HEK293T (cell line): ENCODE measurements around the gene FBP2.

ENCODE experiments used
- CTCF ChIA-PET: fragments of 350-600 bp; formaldehyde crosslinking; extraction: SDS; loops from one replicate; lab custom pipeline; 2021; ENCODE audit warnings: antibody characterized with exemption, inconsistent platforms; lab: Yijun Ruan, JAX
- POLR2A ChIA-PET: fragments of 350-600 bp; formaldehyde crosslinking; extraction: SDS; loops from one replicate; lab custom pipeline; 2020; ENCODE audit warnings: antibody characterized with exemption, inconsistent platforms; lab: Yijun Ruan, JAX
- DNase-seq: peaks from one replicate; pipeline ENCODE4 v3.0.0; 2012; ENCODE audit warnings: mixed read lengths; ENCODE audit errors: extremely low spot score
- ARNT ChIP-seq: fragments of 450-650 bp; IDR thresholded peaks from 2 replicates; pipeline ENCODE4 v1.6.1; 2017; ENCODE audit warnings: mild to moderate bottlenecking
- BHLHE40 ChIP-seq: fragments of 450-650 bp; IDR thresholded peaks from 2 replicates; pipeline ENCODE4 v1.6.1; 2016; ENCODE audit warnings: mild to moderate bottlenecking, moderate library complexity, borderline replicate concordance
- CTBP1 ChIP-seq: fragments of 450-650 bp; IDR thresholded peaks from 2 replicates; pipeline ENCODE4 v1.6.1; 2016; ENCODE audit warnings: borderline replicate concordance
- ELF4 ChIP-seq: fragments of 450-650 bp; IDR thresholded peaks from 2 replicates; pipeline ENCODE4 v1.6.1; 2017; ENCODE audit warnings: antibody characterized with exemption
- FOXA1 ChIP-seq: fragments of 450-650 bp; IDR thresholded peaks from 2 replicates; pipeline ENCODE4 v1.6.1; 2016; ENCODE audit warnings: mild to moderate bottlenecking
- FOXK2 ChIP-seq: fragments of 450-650 bp; IDR thresholded peaks from 2 replicates; pipeline ENCODE4 v1.6.1; 2016; ENCODE audit warnings: mild to moderate bottlenecking
- FOXM1 ChIP-seq: fragments of 450-650 bp; IDR thresholded peaks from 2 replicates; pipeline ENCODE4 v1.6.1; 2017; ENCODE audit warnings: mild to moderate bottlenecking, borderline replicate concordance
- HDGF ChIP-seq: fragments of 450-650 bp; IDR thresholded peaks from 2 replicates; pipeline ENCODE4 v1.6.1; 2017; ENCODE audit warnings: antibody characterized with exemption, borderline replicate concordance
- L3MBTL2 ChIP-seq: fragments of 450-650 bp; conservative IDR thresholded peaks from 2 replicates; pipeline ENCODE4 v1.6.1; 2016; ENCODE audit warnings: mild to moderate bottlenecking
- LEF1 ChIP-seq: fragments of 450-650 bp; IDR thresholded peaks from 2 replicates; pipeline ENCODE4 v1.6.1; 2017; ENCODE audit warnings: mild to moderate bottlenecking, borderline replicate concordance
- NFRKB ChIP-seq: fragments of 450-650 bp; IDR thresholded peaks from 2 replicates; pipeline ENCODE4 v1.6.1; 2016; ENCODE audit warnings: mild to moderate bottlenecking, moderate library complexity
- SP1 ChIP-seq: fragments of 450-650 bp; IDR thresholded peaks from 2 replicates; pipeline ENCODE4 v1.6.1; 2017
- SUZ12 ChIP-seq: fragments of 450-650 bp; IDR thresholded peaks from 2 replicates; pipeline ENCODE4 v1.6.1; 2016; ENCODE audit warnings: mild to moderate bottlenecking
- TARDBP ChIP-seq: fragments of 450-650 bp; IDR thresholded peaks from 2 replicates; pipeline ENCODE4 v1.6.1; 2016
- ZNF384 ChIP-seq: fragments of 450-650 bp; IDR thresholded peaks from 2 replicates; pipeline ENCODE4 v1.6.1; 2016
- TF ChIP-seq, protein P1 (sequence below): fragments of 450-650 bp; IDR thresholded peaks from 2 replicates; pipeline ENCODE4 v1.6.1; 2016

FBP2 gene

DNA sequence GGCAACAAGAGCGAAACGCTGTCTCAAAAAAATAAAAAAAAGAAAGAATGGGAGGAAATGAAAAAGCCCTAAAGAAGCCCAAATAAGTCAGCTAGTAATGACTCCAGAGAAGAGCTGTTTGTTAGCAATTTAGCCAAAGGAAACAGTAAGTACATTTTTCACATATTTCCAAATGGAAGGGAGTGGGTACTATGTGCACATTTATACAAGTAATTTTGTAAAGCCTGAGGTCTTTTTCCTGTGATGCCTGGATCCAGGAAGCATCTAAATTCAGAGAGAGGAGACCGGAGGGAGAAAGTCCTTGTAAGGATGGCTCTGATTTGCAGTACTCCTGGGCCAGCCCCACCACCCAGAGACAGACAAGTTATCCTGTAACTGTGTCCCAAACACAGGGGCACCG, 31.0 kb upstream of the FBP2 start:
- no peak for TF ChIP-seq L3MBTL2
- no peak for TF ChIP-seq SP1
- no peak for TF ChIP-seq SUZ12
- no peak for TF ChIP-seq FOXM1
- TF ChIP-seq, protein P1, sequence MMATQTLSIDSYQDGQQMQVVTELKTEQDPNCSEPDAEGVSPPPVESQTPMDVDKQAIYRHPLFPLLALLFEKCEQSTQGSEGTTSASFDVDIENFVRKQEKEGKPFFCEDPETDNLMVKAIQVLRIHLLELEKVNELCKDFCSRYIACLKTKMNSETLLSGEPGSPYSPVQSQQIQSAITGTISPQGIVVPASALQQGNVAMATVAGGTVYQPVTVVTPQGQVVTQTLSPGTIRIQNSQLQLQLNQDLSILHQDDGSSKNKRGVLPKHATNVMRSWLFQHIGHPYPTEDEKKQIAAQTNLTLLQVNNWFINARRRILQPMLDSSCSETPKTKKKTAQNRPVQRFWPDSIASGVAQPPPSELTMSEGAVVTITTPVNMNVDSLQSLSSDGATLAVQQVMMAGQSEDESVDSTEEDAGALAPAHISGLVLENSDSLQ, result no peak
- no peak for TF ChIP-seq BHLHE40
- TF ChIP-seq LEF1, result no peak
- TF ChIP-seq CTBP1, result no peak
- no peak for TF ChIP-seq ARNT
- TF ChIP-seq HDGF, result no peak
- no peak for TF ChIP-seq NFRKB
- no peak for TF ChIP-seq ELF4
- no peak for TF ChIP-seq FOXK2
- TF ChIP-seq TARDBP, result no peak
- POLR2A ChIA-PET, result no interaction called here
- CTCF ChIA-PET, result interaction anchor here (0.5 kb wide), 1 partner anchor 507 kb away, joined by 3 read pairs; no protein-coding TSS in a partner anchor
- no peak for DNase-seq

DNA sequence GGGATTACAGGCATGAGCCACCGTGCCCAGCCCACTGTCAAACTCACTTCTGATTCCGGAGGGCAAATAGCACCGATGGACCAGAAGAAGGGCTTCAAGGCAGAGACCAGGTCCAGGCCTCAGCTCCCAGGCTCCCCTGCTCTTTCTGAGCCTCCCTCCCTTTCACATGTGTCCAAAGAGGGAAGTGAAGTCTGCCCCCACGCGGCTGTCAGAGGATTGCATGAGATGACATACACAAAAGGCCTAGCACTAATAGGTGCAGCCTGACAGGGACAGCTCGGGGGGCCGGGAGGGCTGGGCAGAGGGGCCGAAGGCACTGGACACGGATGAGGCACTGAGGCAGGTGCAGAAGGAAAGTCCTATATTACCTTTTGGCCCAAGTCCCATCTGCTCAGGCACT, 29.6 kb upstream of the FBP2 start:
- ChIA-PET CTCF (interaction anchor here (0.6 to 1.0 kb wide), 3 partner anchors 9 to 1952 kb away, joined by 3 read pairs; no protein-coding TSS in a partner anchor), POLR2A (interaction anchor here (1.2 kb wide), 1 partner anchor 9 kb away, joined by 3 read pairs; no protein-coding TSS in a partner anchor)
- TF ChIP-seq SUZ12, result no peak
- no peak for TF ChIP-seq TARDBP
- no peak for TF ChIP-seq FOXA1
- peak; percentile 94 for TF ChIP-seq L3MBTL2
- TF ChIP-seq SP1, result no peak
- no peak for TF ChIP-seq BHLHE40
- no peak for TF ChIP-seq ELF4
- TF ChIP-seq, protein P1, result peak; percentile 62
- no peak for TF ChIP-seq ZNF384
- TF ChIP-seq CTBP1, result no peak
- TF ChIP-seq NFRKB, result no peak
- DNase-seq, result peak; percentile 77

DNA sequence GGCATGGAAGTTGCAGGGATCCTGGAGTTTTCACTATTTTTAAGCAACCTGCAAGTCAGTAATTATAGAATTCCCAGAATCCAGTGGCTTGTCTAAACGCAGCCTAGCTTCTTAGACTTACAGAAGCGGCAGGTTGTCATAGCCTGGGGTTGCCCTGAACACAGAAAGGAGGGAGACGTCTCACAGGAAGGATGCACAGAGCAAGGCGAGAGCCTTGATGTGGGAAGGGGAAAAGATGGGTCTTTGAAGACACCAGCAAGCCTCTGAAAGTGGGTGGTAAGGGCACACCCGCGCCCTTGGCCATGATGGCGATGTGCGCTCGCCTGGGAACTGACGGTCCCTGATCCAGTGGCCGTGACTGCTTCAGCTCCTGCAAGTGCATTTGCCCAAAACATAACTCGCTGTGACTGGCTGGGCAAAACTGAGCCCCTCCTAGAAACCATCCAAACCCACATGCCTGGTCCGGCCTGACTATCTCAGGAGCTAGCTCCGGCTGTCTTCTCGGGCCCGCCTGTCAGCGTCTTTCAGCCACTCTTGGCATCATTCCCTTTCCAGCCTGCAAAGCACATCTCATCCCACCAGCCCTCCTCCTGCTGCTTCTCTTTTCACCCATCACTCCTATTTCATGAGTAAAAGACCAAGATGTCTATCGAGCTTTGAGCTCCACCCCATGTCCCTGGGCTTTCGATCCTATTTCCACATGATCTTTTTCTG, 28.6 kb upstream of the FBP2 start:
- ChIA-PET CTCF (interaction anchor here (0.6 to 1.0 kb wide), 3 partner anchors 8 to 70 kb away, joined by 3 read pairs; no protein-coding TSS in a partner anchor), POLR2A (no interaction called here)
- DNase-seq, result no peak
- TF ChIP-seq FOXM1, result no peak
- no peak for TF ChIP-seq L3MBTL2
- TF ChIP-seq ARNT, result no peak
- no peak for TF ChIP-seq NFRKB

DNA sequence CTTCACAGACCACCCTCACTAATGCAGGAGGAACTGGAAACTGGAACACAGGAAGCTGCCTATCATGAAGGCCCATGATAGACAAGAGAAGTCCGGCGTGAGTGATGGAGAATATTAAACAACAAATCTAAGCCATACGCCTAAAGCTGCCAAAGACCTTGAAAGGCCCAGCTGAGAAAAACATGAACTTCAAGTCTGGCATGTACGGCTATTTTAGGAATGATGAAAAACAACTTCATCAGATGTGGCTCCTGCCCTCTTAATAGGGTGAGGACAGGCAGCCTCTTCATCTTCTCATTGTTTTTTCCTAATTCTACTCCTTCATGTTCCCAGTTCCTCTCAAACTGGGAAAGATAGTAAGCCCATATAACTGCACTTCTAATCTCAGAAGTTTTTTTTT, 25.4 kb upstream of the FBP2 start:
- TF ChIP-seq LEF1 (no peak), FOXA1 (no peak), FOXK2 (no peak), CTBP1 (no peak), BHLHE40 (no peak), HDGF (no peak)
- CTCF ChIA-PET, result no interaction called here
- POLR2A ChIA-PET, result no interaction called here
- no peak for DNase-seq

DNA sequence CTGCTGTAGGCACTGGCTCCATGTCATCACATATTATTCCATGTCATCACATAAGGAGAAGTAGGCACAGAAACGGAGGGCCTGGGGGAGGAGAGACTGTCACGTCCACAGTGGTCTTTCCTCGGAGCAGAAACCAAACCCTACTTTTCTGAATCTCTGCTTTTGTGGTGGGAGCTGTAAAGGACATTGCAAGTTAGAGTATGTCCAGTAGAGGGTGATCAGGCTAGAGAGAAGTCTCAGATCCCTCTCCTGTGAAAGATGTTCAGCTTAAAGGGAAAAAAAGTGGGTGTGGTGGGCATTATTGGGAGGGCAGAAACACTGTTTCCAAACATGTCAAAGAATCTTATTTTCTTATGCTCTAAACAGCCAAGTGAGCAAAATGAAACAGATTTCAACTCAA, 19.4 kb upstream of the FBP2 start:
- ChIA-PET POLR2A (no interaction called here), CTCF (no interaction called here)
- no peak for DNase-seq
- TF ChIP-seq FOXK2, result no peak
- TF ChIP-seq CTBP1, result no peak
- TF ChIP-seq BHLHE40, result no peak
- TF ChIP-seq HDGF, result no peak
- TF ChIP-seq, protein P1, result no peak
- no peak for TF ChIP-seq L3MBTL2
- no peak for TF ChIP-seq FOXM1
- TF ChIP-seq ELF4, result no peak
- TF ChIP-seq SUZ12, result no peak
- no peak for TF ChIP-seq TARDBP
- TF ChIP-seq ZNF384, result no peak
- no peak for TF ChIP-seq NFRKB
- no peak for TF ChIP-seq FOXA1
- TF ChIP-seq ARNT, result no peak
- no peak for TF ChIP-seq SP1
- no peak for TF ChIP-seq LEF1

DNA sequence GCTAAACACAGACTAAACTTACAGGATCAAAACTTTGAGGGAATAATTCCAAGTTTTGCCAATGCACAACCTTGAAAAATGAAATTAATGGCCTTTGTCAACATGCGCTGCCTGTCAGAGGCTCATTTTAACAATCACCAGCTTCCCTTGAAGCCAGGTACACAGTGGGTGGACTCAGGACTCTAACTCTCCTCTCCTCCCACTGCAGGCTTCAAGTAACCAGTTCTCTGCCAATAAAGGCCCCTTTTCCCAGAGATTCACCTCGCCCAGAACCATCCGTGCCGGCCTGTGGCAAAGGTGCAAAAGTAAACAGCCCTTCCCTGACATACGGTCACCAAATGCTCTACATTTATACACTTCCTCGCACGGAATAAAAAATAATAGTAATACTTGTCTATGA, 18.4 kb upstream of the FBP2 start:
- no peak for DNase-seq
- POLR2A ChIA-PET, result no interaction called here
- CTCF ChIA-PET, result no interaction called here
- no peak for TF ChIP-seq BHLHE40
- TF ChIP-seq FOXK2, result no peak
- TF ChIP-seq SUZ12, result no peak
- no peak for TF ChIP-seq ELF4
- no peak for TF ChIP-seq SP1
- no peak for TF ChIP-seq ZNF384
- TF ChIP-seq, protein P1, result no peak
- TF ChIP-seq FOXM1, result no peak
